Spinal cord (tissue), 10 donors: ENCODE measurements around the gene SHISA3. TPM values are rescaled to one million over a fixed set of nuclear protein-coding genes. Genes with fewer than 3 reads are reported as not detected.
"Not testable (repeated sequence)": the region's sequence is repeated elsewhere in the genome, so short reads cannot be mapped to it uniquely, and the experiment has no call there.

Experiments used
- DNase-seq, 6 donors: peaks; one replicate each; pipeline versions ENCODE4 v3.0.0 to v3.0.0-alpha.2; 2013 to 2015; ENCODE audit warnings: low spot score in 6 of 6, low read depth in 4 of 6
- H3K27ac ChIP-seq: one replicate; pipeline ENCODE4 v1.5.1; 2013; ENCODE audit warnings: low read depth, low read length, control low read depth
- H3K27me3 ChIP-seq: one replicate; pipeline ENCODE4 v1.6.1; 2013; ENCODE audit warnings: low read length; ENCODE audit not compliant: control insufficient read depth, insufficient read depth
- H3K36me3 ChIP-seq: one replicate; pipeline ENCODE4 v1.6.1; 2013; ENCODE audit warnings: low read length; ENCODE audit not compliant: control insufficient read depth, insufficient read depth
- H3K4me1 ChIP-seq: one replicate; pipeline ENCODE4 v1.6.1; 2013; ENCODE audit warnings: low read length; ENCODE audit not compliant: control insufficient read depth, insufficient read depth
- H3K4me3 ChIP-seq: one replicate; pipeline ENCODE4 v1.5.1; 2013; ENCODE audit warnings: low read depth, low read length, control low read depth
- H3K9me3 ChIP-seq: one replicate; pipeline ENCODE4 v1.6.1; 2013; ENCODE audit warnings: low read length; ENCODE audit not compliant: control insufficient read depth, insufficient read depth
- WGBS: methylation state at CpG from one replicate; pipeline ENCODE4 v1.1.5; 2013; ENCODE audit warnings: missing lambda C conversion rate; ENCODE audit not compliant: insufficient coverage; 5-methylcytosine and 5-hydroxymethylcytosine counted together
- polyA plus RNA-seq, 2 donors: library from polyadenylated mRNA; unstranded; fragments of 120-200 nt; gene quantifications; one replicate each; pipeline ENCODE4 v1.2.1, GENCODE V29; 2013; ENCODE audit not compliant: insufficient read length in 2 of 2
- total RNA-seq, 2 donors: library from RNA; depleted of rRNA in 1 of 2; stranded (reverse); fragments of 120-200 nt in 1 of 2; fragments of >200 nt in 1 of 2; gene quantifications; one replicate each; pipeline versions ENCODE4 v1.2.3 to v1.2.4, GENCODE V29; 2013 to 2014
- donor health status: healthy.

Gene SHISA3
- total and polyA plus RNA-seq, 4 donors, result 0.99 to 5.0 (median 2.6) TPM

DNA sequence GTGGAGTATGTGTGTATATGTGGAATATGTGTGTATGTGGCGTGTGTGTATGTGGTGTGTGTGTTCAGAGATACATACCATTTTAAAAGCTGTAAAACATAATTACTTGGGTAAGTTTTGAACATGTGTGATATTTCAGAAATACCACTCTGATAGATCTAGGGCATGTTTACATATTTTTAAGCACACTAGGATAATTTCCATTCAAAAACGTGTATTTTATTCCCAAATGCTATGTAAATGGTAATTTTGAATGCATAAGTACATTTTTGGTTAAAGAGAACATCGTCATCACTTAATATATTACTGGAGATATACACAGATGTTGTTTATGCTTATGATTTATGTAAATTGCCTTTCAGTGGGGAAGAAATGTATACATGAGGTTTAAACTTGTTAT lies 34.7 kb upstream of the SHISA3 start:
- no peaks in the 10 kb centered on the region for H3K36me3 ChIP-seq
- no peaks in the 10 kb centered on the region for H3K4me1 ChIP-seq
- no peak overlapping the region for H3K27ac ChIP-seq
- H3K9me3 ChIP-seq, result no peaks in the 10 kb centered on the region
- no CpG with 5 or more reads among the region's 3 CpGs for WGBS
- DNase-seq, result no peak
- H3K27me3 ChIP-seq, result no peaks in the 10 kb centered on the region
- H3K4me3 ChIP-seq, result no peak overlapping the region

DNA sequence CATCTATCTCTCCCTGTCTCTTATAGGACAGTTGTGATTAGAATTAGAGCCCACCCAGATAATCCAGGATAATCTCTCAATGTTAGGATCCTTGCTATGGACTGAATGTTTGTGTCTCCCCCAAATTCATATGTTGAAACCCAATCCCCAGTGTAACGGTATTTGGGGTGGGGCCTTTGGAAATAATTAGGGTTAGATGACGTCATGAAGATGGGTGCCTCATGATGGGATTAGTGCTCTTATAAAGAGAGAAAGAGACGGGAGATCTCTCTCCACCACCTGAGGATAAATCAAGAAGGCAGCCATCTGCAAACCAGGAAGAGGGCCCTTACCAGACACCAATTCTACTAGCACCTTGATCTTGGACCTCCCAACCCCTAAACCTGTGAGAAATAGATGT lies 33.7 kb upstream of the SHISA3 start:
- no peak overlapping the region for H3K4me3 ChIP-seq
- no peaks in the 10 kb centered on the region for H3K36me3 ChIP-seq
- no peak overlapping the region for H3K27ac ChIP-seq
- H3K27me3 ChIP-seq, result no peaks in the 10 kb centered on the region
- DNase-seq, result no peak
- H3K9me3 ChIP-seq, result no peaks in the 10 kb centered on the region
- WGBS, result no CpG with 5 or more reads among the region's 3 CpGs
- H3K4me1 ChIP-seq, result no peaks in the 10 kb centered on the region

DNA sequence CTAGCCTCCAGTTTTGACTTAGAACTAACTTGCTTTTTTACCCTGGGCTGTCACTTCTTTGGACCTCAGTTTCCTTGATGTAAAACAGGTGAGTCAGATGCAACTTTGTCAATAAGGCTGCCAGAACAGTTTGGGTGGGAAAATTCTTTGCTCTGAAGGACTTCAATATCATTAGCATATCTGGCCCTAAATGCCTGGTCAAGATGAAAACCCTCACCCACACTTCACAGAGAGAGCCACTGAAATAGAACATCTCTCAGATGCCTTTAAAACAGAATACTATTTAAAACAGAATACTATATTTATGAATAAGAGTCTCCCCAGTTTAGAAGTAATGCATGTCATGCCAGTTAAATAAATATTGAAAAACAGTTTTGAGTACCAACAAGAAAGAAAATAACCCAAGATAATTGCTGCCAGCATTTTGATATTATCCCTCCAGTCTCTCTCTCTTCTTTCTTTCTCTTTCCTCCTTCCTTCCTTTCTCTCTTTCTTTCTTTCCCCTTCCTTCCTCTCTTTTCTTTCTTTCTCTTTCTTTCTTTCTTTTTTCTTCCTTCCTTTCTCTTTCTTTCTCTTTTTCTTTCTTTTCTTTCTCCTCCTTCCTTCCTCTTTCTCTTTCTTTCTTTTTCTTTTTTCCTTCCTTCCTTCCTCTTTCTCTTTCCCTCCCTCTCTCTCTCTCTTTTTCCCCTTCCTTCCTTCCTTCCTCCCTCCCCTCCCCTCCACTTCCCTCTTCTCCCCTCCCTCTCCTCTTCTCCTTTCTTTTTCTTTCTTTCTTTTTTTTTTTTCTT lies 32.8 kb upstream of the SHISA3 start:
- H3K36me3 ChIP-seq, result no peaks in the 10 kb centered on the region
- DNase-seq, result no peak
- H3K4me3 ChIP-seq, result no peak overlapping the region
- H3K9me3 ChIP-seq, result no peaks in the 10 kb centered on the region
- no peaks in the 10 kb centered on the region for H3K4me1 ChIP-seq
- no peaks in the 10 kb centered on the region for H3K27me3 ChIP-seq
- H3K27ac ChIP-seq, result no peak overlapping the region

DNA sequence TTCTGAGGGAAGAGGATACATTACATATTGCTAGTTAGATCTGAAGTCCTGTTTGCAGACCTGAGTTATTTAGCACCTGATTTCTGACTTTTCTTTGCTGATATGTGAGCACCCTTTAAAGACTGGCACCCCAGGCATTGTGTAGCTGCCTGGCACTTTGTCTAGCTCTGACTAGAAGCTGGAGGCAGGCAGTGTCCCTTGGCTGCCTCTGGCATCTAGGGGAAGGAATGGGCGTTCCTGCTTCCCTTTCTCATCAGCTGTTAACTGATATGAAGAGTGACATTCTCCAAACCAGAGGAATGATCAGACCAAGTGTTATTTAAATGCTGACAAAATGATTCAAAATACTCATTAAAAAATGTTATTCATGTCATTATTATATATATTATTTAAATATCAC lies 30.3 kb upstream of the SHISA3 start:
- no peaks in the 10 kb centered on the region for H3K4me1 ChIP-seq
- H3K27me3 ChIP-seq, result no peaks in the 10 kb centered on the region
- no peak overlapping the region for H3K4me3 ChIP-seq
- WGBS, result no CpG with 5 or more reads among the region's 1 CpG
- H3K27ac ChIP-seq, result no peak overlapping the region
- H3K36me3 ChIP-seq, result no peaks in the 10 kb centered on the region
- no peaks in the 10 kb centered on the region for H3K9me3 ChIP-seq
- DNase-seq, result no peak

DNA sequence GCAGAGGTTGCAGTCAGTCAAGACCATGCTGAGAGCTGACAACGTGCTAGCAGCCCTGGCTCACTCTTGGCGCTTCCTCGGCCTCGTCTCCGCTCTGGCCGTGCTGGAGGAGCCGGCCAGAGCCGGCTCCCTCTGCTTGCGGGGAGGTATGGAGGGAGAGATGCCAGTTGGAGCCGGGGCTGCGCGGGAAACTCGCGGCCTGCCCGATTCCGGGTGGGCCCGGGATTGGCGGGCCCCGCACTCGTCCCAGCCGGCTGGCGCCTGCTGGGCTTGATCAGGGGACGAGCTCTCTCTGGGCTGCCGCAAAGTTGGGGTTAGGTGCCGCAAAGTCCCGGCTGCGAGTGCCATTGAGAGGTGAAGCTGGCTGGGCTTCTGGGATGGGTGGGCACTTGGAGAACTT lies 27.8 kb upstream of the SHISA3 start:
- 96% methylated on average over 26 of the region's 27 CpGs for WGBS
- no peak overlapping the region for H3K27ac ChIP-seq
- H3K27me3 ChIP-seq, result no peaks in the 10 kb centered on the region
- no peaks in the 10 kb centered on the region for H3K9me3 ChIP-seq
- no peak overlapping the region for H3K4me3 ChIP-seq
- H3K4me1 ChIP-seq, result no peaks in the 10 kb centered on the region
- no peaks in the 10 kb centered on the region for H3K36me3 ChIP-seq
- no peak for DNase-seq

DNA sequence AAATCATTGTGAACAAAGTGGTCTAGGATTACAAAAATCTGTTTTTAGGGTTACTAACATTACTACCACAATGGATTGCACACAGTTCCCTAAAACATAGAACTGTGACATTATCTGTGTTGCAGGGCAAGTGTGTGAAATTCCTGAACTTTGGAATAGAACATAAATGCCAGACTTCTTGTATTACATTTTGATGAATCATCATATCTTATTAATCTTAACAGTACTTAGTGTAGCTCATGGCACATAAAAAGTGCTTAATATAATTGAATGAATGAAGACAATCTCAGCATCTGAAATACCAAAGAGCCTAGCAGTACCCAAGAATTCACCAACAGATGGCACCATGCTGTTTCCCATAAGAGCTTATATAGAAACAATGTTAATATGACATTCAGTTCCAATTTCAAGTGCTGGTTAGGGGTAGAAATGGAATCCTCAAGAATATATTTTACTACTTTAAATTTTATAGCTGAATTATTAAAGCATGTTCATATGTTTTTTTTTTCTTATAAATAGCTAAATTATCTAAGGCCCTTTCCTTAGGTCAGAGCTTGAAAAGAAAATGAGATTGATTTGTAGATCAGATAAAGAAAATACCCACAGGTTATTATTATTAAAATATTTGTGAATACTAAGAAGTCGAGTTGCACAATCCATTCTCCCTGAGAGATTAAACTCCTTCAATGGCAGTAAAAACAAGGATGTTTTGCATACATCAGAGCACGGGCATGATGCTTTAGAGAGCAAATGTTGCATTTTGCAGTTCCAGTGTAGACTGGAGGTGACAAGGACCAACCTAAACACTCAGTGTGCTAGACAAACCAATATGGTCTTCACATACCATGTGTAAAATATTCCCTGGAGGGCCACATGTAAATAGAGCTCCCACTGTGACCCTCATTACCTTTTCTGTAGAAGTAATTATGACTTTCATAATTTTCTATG lies 25.7 kb upstream of the SHISA3 start:
- H3K4me3 ChIP-seq, result no peak overlapping the region
- H3K27ac ChIP-seq, result no peak overlapping the region
- H3K4me1 ChIP-seq, result no peaks in the 10 kb centered on the region
- peak in 5 of 6 donors; percentile 13 to 91 (median 42) for DNase-seq
- no CpG with 5 or more reads among the region's 2 CpGs for WGBS
- no peaks in the 10 kb centered on the region for H3K9me3 ChIP-seq
- no peaks in the 10 kb centered on the region for H3K36me3 ChIP-seq
- H3K27me3 ChIP-seq, result no peaks in the 10 kb centered on the region

DNA sequence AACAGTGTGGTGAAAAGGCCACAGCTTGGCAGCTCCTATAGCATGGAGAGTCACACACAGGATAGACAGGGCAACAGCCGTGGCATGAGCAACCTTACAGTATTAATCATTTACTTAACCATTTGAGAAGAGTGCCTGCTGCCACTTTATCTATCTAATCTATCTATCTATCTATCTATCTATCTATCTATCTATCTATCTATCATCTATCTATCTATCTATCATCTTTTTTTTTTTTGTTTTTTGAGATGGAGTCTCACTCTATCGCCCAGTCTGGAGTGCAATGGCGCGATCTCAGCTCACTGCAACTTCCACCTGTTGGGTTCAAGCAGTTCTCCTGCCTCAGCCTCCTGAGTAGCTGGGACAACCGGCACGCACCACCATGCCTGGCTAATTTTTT lies 25.0 kb upstream of the SHISA3 start:
- 95% methylated on average over 4 of the region's 6 CpGs for WGBS

DNA sequence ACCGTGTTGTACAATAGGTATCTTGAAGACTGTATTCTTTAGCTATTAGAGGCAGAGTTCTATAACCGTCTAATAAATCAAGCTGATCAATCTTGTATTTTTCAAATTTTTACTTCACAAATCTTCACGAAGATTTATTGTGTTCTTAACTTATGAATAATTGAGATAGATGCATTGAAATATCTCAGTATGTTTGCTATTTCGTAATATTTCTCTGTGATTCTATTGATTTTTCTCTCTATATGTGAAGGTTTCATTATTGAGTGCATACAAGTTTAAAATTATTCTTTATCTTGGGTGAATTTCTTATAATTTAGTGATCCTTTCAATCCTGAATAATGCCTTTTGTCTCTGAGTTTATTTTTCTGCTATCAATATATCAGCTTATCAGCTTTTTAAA lies 19.8 kb upstream of the SHISA3 start:
- no peak for DNase-seq
- WGBS, result no CpG with 5 or more reads among the region's 4 CpGs
- H3K4me1 ChIP-seq, result no peaks in the 10 kb centered on the region

More for the DNA sequence above, 25.0 kb upstream of the SHISA3 start:
- not testable (repeated sequence) for H3K9me3 ChIP-seq, H3K36me3 ChIP-seq, DNase-seq, H3K4me1 ChIP-seq, H3K27ac ChIP-seq, H3K27me3 ChIP-seq, H3K4me3 ChIP-seq

DNA sequence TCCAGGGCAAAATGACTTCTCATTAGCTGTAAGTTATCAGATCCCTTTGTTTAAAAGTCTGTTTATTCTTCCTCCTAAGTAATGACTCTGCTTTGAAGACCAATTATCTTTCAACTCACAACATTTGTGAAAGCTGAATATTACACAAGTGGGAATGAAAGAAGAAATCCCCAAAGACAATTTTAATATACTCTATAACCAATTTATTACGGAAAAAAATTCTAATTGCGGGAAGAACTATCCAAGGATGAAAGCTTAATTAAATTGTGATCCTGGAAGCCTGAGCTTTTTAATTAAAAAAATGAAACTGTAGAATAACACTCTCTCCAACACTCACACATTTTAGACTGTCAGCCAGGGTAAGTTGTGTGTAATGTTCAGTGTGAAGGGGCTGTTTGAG lies 15.6 kb upstream of the SHISA3 start:
- no CpG with 5 or more reads among the region's 2 CpGs for WGBS
- Histone ChIP-seq H3K36me3 (no peaks in the 10 kb centered on the region), H3K4me3 (no peak overlapping the region), H3K27ac (no peak overlapping the region), H3K27me3 (no peaks in the 10 kb centered on the region), H3K4me1 (no peaks in the 10 kb centered on the region), H3K9me3 (no peaks in the 10 kb centered on the region)
- DNase-seq, result peak in 1 of 6 donors; percentile 82

More for the DNA sequence above, 19.8 kb upstream of the SHISA3 start:
- no peaks in the 10 kb centered on the region for H3K27me3 ChIP-seq
- no peak overlapping the region for H3K4me3 ChIP-seq
- H3K9me3 ChIP-seq, result no peaks in the 10 kb centered on the region
- H3K27ac ChIP-seq, result no peak overlapping the region
- no peaks in the 10 kb centered on the region for H3K36me3 ChIP-seq
